Dermis microvascular lymphatic vessel endothelial cell (primary cell): Measurements from ENCODE around the gene DEFB108B. TPM values are rescaled to one million over a fixed set of nuclear protein-coding genes. Genes with fewer than 3 reads are reported as not detected.
"Not testable (repeated sequence)": the region's sequence is repeated elsewhere in the genome, so short reads cannot be mapped to it uniquely, and the experiment has no call there.

ENCODE experiments used
- DNase-seq, 2 donors: peaks; one replicate each; pipeline versions ENCODE4 v3.0.0 to v3.0.0-alpha.2; 2010; ENCODE audit warnings: low read depth in 2 of 2
- total RNA-seq: library from RNA; depleted of rRNA; stranded (reverse); fragments of >200 nt; gene quantifications from 2 replicates; pipeline ENCODE4 v1.2.1, GENCODE V29; 2014

DEFB108B gene
- total RNA-seq, 1 donor from 2014 or later = not detected

GRCh38 chr11:71813481-71814355 is 19.3 kb upstream of the DEFB108B start:
- DNase-seq = peak; percentile 45 to 65

- DNase-seq = not testable (repeated sequence)
Observed at GRCh38 chr11:71821539-71821938, 11.5 kb upstream of the DEFB108B start.

GRCh38 chr11:71829247-71829646 is 3.8 kb upstream of the DEFB108B start:
- DNase-seq = not testable (repeated sequence)

- DNase-seq = not testable (repeated sequence)
Observed at GRCh38 chr11:71829686-71830085, 3.3 kb upstream of the DEFB108B start.

GRCh38 chr11:71842720-71843119 is 9.7 kb downstream of the DEFB108B start:
- not testable (repeated sequence) for DNase-seq

- not testable (repeated sequence) for DNase-seq
Observed at GRCh38 chr11:71843355-71843754, 10.4 kb downstream of the DEFB108B start.

GRCh38 chr11:71843858-71844257 is 10.9 kb downstream of the DEFB108B start:
- DNase-seq = no peak

- DNase-seq = not testable (repeated sequence)
Observed at GRCh38 chr11:71853895-71854294, 20.9 kb downstream of the DEFB108B start.

GRCh38 chr11:71855880-71856279 is 22.9 kb downstream of the DEFB108B start:
- DNase-seq = not testable (repeated sequence)

- not testable (repeated sequence) for DNase-seq
Observed at GRCh38 chr11:71860835-71861234, 27.8 kb downstream of the DEFB108B start.

GRCh38 chr11:71863978-71864627 is 31.1 kb downstream of the DEFB108B start:
- DNase-seq = peak; percentile 5 to 68

- not testable (repeated sequence) for DNase-seq
Observed at GRCh38 chr11:71867209-71867608, 34.2 kb downstream of the DEFB108B start.

GRCh38 chr11:71869931-71870330 is 36.9 kb downstream of the DEFB108B start:
- not testable (repeated sequence) for DNase-seq

- not testable (repeated sequence) for DNase-seq
Observed at GRCh38 chr11:71870661-71871060, 37.7 kb downstream of the DEFB108B start.

- not testable (repeated sequence) for DNase-seq
Observed at GRCh38 chr11:71876262-71876661, 43.3 kb downstream of the DEFB108B start.

GRCh38 chr11:71878059-71878458 is 45.1 kb downstream of the DEFB108B start, which contains the start of gene DEFB131B:
Gene DEFB131B (plus strand): TSS chr11:71878453. CDS start chr11:71878453, 0 bp downstream.
- DNase-seq = not testable (repeated sequence)

GRCh38 chr11:71885806-71886205 is 52.8 kb downstream of the DEFB108B start:
- not testable (repeated sequence) for DNase-seq

Other genes starting within 250 kb of the DEFB108B start
- not detected in 2 replicates for gene DEFB131B, start 45.3 kb downstream of the DEFB108B start, total RNA-seq
- 6.0 and 6.2 TPM in 2 replicates for gene XNDC1N, start 95.4 kb downstream of the DEFB108B start, total RNA-seq
- gene RNF121, start 95.8 kb downstream of the DEFB108B start, total RNA-seq = 19.6 and 26.3 TPM in 2 replicates
- gene IL18BP, start 165.7 kb downstream of the DEFB108B start, total RNA-seq = 1.5 and 1.8 TPM in 2 replicates
- gene NUMA1, start 247.3 kb downstream of the DEFB108B start, total RNA-seq = 101 and 119 TPM in 2 replicates
- gene LRRC51, start 247.7 kb downstream of the DEFB108B start, total RNA-seq = 3.2 and 4.2 TPM in 2 replicates